HCT116 (cell line): ENCODE results near the gene SLC6A18. TPM values are rescaled to one million over a fixed set of nuclear protein-coding genes. Genes with fewer than 3 reads are reported as not detected.

Experiments used
- ATAC-seq: fragments of 200-7000 bp; cut with Tn5 transposase; 2 replicates; pipeline ENCODE4 v1.9.1; 2020; ENCODE audit warnings: mild to moderate bottlenecking, moderate library complexity
- BruUV-seq: library from RNA; stranded (reverse); fragments of 400-500 nt; replicated peaks from 2 replicates; lab custom pipeline; 2021; lab: Mats Ljungman, UMichigan
- CTCF ChIA-PET: fragments of 300-600 bp; sonication (Branson Sonifier 250); formaldehyde crosslinking; loops from one replicate; lab custom pipeline; 2021; ENCODE audit warnings: antibody characterized with exemption; lab: Charles Lee
- POLR2A ChIA-PET: fragments of 300-600, 350-600 bp; sonication (Branson Sonifier 250); formaldehyde crosslinking; loops from one replicate; lab custom pipeline; 2021; ENCODE audit warnings: antibody characterized with exemption; lab: Charles Lee
- RAD21 ChIA-PET, 2 experiments: fragments of 300-600 bp; sonication (Branson Sonifier 250); formaldehyde crosslinking; loops; one replicate each; lab custom pipeline; 2023; ENCODE audit warnings: low total read pairs in 2 of 2; ENCODE audit not compliant: uncharacterized antibody in 2 of 2, unreplicated experiment in 2 of 2, low non-redundant PET in 1 of 2; lab: Charles Lee
- DNase-seq: peaks from one replicate; pipeline ENCODE4 v3.0.0-alpha.2; 2010; ENCODE audit warnings: low read depth, low spot score
- H2AFZ ChIP-seq: fragments of 200-600 bp; shearing (Covaris generic), sonication (generic); 2 replicates; pipeline ENCODE4 v1.6.1; 2017; ENCODE audit warnings: low read depth, mixed run types, mixed read lengths, antibody characterized with exemption, low read length; ENCODE audit not compliant: poor library complexity, severe bottlenecking
- H3K27ac ChIP-seq: 2 replicates; pipeline ENCODE4 v1.5.1; 2012; ENCODE audit warnings: low read depth, low read length
- H3K27me3 ChIP-seq: fragments of 200-600 bp; sonication (generic); 2 replicates; pipeline ENCODE4 v1.6.1; 2016; ENCODE audit warnings: mixed run types, low read length, mixed read lengths; ENCODE audit not compliant: insufficient read depth
- H3K36me3 ChIP-seq, 2 experiments: fragments of 200-500 bp in 1 of 2; fragments of 200-600 bp in 1 of 2; sonication (Bioruptor generic) in 1 of 2; sonication (generic) in 1 of 2; 2 replicates each; pipeline versions ENCODE4 v1.5.1 to v1.6.1; 2014 to 2016; ENCODE audit warnings: low read length in 2 of 2, inconsistent platforms in 1 of 2, mixed read lengths in 1 of 2, mixed run types in 1 of 2; ENCODE audit not compliant: insufficient read depth in 2 of 2, control insufficient read depth in 1 of 2
- H3K4me1 ChIP-seq, 2 experiments: fragments of 200-600 bp in 1 of 2; sonication (generic) in 1 of 2; 2 replicates each; pipeline versions ENCODE4 v1.5.1 to v1.6.1; 2012 to 2017; ENCODE audit warnings: low read length in 2 of 2, inconsistent platforms in 1 of 2, mild to moderate bottlenecking in 1 of 2, mixed read lengths in 1 of 2, mixed run types in 1 of 2, moderate library complexity in 1 of 2; ENCODE audit not compliant: insufficient read depth in 2 of 2, control insufficient read depth in 1 of 2
- H3K4me2 ChIP-seq: fragments of 200-600 bp; sonication (generic); 2 replicates; pipeline ENCODE4 v1.6.1; 2017; ENCODE audit warnings: mixed run types, low read length, mixed read lengths
- H3K4me3 ChIP-seq, 2 experiments: fragments of 200-600 bp in 1 of 2; sonication (generic) in 1 of 2; replicated peaks in 1 of 2; 2 replicates each; pipeline ENCODE4 v1.5.1; 2011 to 2016; ENCODE audit warnings: low read length in 2 of 2, control low read depth in 1 of 2, low read depth in 1 of 2, mild to moderate bottlenecking in 1 of 2, mixed read lengths in 1 of 2, mixed run types in 1 of 2
- H3K79me2 ChIP-seq: fragments of 200-600 bp; sonication (generic); 2 replicates; pipeline ENCODE4 v1.6.1; 2017; ENCODE audit warnings: mild to moderate bottlenecking, mixed run types, low read length, moderate library complexity, mixed read lengths; ENCODE audit not compliant: insufficient read depth
- H3K9ac ChIP-seq: fragments of 200-600 bp; sonication (generic); 2 replicates; pipeline ENCODE4 v1.6.1; 2016; ENCODE audit warnings: low read length, mixed read lengths
- H3K9me2 ChIP-seq: fragments of 200-600 bp; sonication (generic), shearing (Covaris generic); 2 replicates; pipeline ENCODE4 v1.6.1; 2017; ENCODE audit warnings: mixed run types, mild to moderate bottlenecking, moderate library complexity; ENCODE audit not compliant: insufficient read depth
- H3K9me3 ChIP-seq, 2 experiments: fragments of 200-500 bp in 1 of 2; fragments of 200-600 bp in 1 of 2; sonication (Bioruptor generic) in 1 of 2; sonication (generic) in 1 of 2; 2 replicates each; pipeline ENCODE4 v1.6.1; 2014 to 2017; ENCODE audit warnings: low read length in 2 of 2, mixed read lengths in 2 of 2, inconsistent platforms in 1 of 2, low read depth in 1 of 2, mild to moderate bottlenecking in 1 of 2, mixed run types in 1 of 2, moderate library complexity in 1 of 2; ENCODE audit not compliant: control insufficient read depth in 1 of 2, insufficient read depth in 1 of 2
- H4K20me1 ChIP-seq: fragments of 200-600 bp; sonication (generic), shearing (Covaris generic); 2 replicates; pipeline ENCODE4 v1.6.1; 2017; ENCODE audit warnings: mixed run types, mild to moderate bottlenecking, moderate library complexity; ENCODE audit not compliant: insufficient read depth
- CEBPB ChIP-seq: IDR thresholded peaks from 2 replicates; pipeline ENCODE4 v1.6.1; 2012; ENCODE audit warnings: low read depth
- EGR1 ChIP-seq: IDR thresholded peaks from 2 replicates; pipeline ENCODE4 v1.6.1; 2012; ENCODE audit warnings: low read depth
- ELF1 ChIP-seq: IDR thresholded peaks from 2 replicates; pipeline ENCODE4 v1.6.1; 2012; ENCODE audit warnings: low read depth, borderline replicate concordance
- EZH2 ChIP-seq: fragments of 200-600 bp; sonication (generic); IDR thresholded peaks from 2 replicates; pipeline ENCODE4 v1.6.1; 2017; ENCODE audit warnings: antibody characterized with exemption, mixed run types
- EZH2phosphoT487 ChIP-seq: fragments of 200-600 bp; IDR thresholded peaks from 2 replicates; pipeline ENCODE4 v1.6.1; 2018; ENCODE audit warnings: antibody characterized with exemption, borderline replicate concordance
- FOSL1 ChIP-seq: IDR thresholded peaks from 2 replicates; pipeline ENCODE4 v1.6.1; 2012; ENCODE audit warnings: low read depth
- JUND ChIP-seq: IDR thresholded peaks from 2 replicates; pipeline ENCODE4 v1.6.1; 2012
- POLR2AphosphoS5 ChIP-seq: IDR thresholded peaks from 2 replicates; pipeline ENCODE4 v1.6.1; 2011; ENCODE audit warnings: mild to moderate bottlenecking, low read depth, low read length, moderate library complexity
- SIN3A ChIP-seq: IDR thresholded peaks from 2 replicates; pipeline ENCODE4 v1.6.1; 2012; ENCODE audit warnings: low read depth
- YY1 ChIP-seq: IDR thresholded peaks from 2 replicates; pipeline ENCODE4 v1.6.1; 2011; ENCODE audit warnings: low read length, low read depth, moderate library complexity, mild to moderate bottlenecking; ENCODE audit not compliant: insufficient replicate concordance; ENCODE audit errors: extremely low read depth
- ZBTB33 ChIP-seq: IDR thresholded peaks from 2 replicates; pipeline ENCODE4 v1.6.1; 2011; ENCODE audit warnings: mild to moderate bottlenecking, low read length, moderate library complexity; ENCODE audit not compliant: insufficient replicate concordance; ENCODE audit errors: extremely low read depth
- ZFX ChIP-seq: fragments of 450-650 bp; IDR thresholded peaks from 2 replicates; pipeline ENCODE4 v1.6.1; 2017
- ZNF274 ChIP-seq: fragments of 200-500 bp; sonication (Bioruptor generic); IDR thresholded peaks from 2 replicates; pipeline ENCODE4 v1.6.1; 2014; ENCODE audit warnings: mild to moderate bottlenecking, low read depth, low read length, inconsistent platforms
- intact Hi-C: fragments of 100-400 bp; cut with micrococcal nuclease; formaldehyde crosslinking; loops from 2 replicates; pipeline ENCODE4 v1.10.0; 2022
- total RNA-seq: library from RNA; stranded (reverse); gene quantifications from one replicate; pipeline ENCODE4 v1.2.1, GENCODE V29; 2021; ENCODE audit not compliant: unreplicated experiment
- TF ChIP-seq, protein P1 (sequence below): IDR thresholded peaks from 2 replicates; pipeline ENCODE4 v1.6.1; 2012; ENCODE audit warnings: low read depth
- TF ChIP-seq, protein P2 (sequence below): IDR thresholded peaks from 2 replicates; pipeline ENCODE4 v1.6.1; 2012

Gene SLC6A18
- total RNA-seq, 1 experiment from 2014 or later: not detected

GRCh38 chr5:1254196-1254595, 29.0 kb downstream of the SLC6A18 start:
- Histone ChIP-seq H3K27me3 (no peaks in the 10 kb centered on the region), H3K9ac (no peak overlapping the region), H3K36me3 (no peaks in the 10 kb centered on the region), H3K4me1 (peaks cover 0 to 2% of the 10 kb centered on the region in 2 experiments; a peak in 1 of 4 replicates), H3K4me3 (no peak overlapping the region), H3K4me2 (no peak overlapping the region), H3K9me2 (no peaks in the 10 kb centered on the region), H3K9me3 (no peaks in the 10 kb centered on the region), H3K79me2 (no peaks in the 10 kb centered on the region), H2AFZ (no peak overlapping the region), H4K20me1 (no peaks in the 10 kb centered on the region), H3K27ac (no peak overlapping the region)
- intact Hi-C loops: no loop called here
- TF ChIP-seq EGR1 (no peak), ZNF274 (no peak), ELF1 (no peak), JUND (no peak), SIN3A (no peak), ZBTB33 (no peak), FOSL1 (no peak), POLR2AphosphoS5 (no peak), EZH2 (no peak), CEBPB (no peak), ZFX (no peak), YY1 (no peak), EZH2phosphoT487 (no peak)
- TF ChIP-seq, protein P1, sequence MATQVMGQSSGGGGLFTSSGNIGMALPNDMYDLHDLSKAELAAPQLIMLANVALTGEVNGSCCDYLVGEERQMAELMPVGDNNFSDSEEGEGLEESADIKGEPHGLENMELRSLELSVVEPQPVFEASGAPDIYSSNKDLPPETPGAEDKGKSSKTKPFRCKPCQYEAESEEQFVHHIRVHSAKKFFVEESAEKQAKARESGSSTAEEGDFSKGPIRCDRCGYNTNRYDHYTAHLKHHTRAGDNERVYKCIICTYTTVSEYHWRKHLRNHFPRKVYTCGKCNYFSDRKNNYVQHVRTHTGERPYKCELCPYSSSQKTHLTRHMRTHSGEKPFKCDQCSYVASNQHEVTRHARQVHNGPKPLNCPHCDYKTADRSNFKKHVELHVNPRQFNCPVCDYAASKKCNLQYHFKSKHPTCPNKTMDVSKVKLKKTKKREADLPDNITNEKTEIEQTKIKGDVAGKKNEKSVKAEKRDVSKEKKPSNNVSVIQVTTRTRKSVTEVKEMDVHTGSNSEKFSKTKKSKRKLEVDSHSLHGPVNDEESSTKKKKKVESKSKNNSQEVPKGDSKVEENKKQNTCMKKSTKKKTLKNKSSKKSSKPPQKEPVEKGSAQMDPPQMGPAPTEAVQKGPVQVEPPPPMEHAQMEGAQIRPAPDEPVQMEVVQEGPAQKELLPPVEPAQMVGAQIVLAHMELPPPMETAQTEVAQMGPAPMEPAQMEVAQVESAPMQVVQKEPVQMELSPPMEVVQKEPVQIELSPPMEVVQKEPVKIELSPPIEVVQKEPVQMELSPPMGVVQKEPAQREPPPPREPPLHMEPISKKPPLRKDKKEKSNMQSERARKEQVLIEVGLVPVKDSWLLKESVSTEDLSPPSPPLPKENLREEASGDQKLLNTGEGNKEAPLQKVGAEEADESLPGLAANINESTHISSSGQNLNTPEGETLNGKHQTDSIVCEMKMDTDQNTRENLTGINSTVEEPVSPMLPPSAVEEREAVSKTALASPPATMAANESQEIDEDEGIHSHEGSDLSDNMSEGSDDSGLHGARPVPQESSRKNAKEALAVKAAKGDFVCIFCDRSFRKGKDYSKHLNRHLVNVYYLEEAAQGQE: no peak
- TF ChIP-seq, protein P2, sequence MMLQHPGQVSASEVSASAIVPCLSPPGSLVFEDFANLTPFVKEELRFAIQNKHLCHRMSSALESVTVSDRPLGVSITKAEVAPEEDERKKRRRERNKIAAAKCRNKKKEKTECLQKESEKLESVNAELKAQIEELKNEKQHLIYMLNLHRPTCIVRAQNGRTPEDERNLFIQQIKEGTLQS: no peak
- ChIA-PET POLR2A (no interaction called here), RAD21 (no interaction called here), CTCF (no interaction called here)
- DNase-seq: no peak
- no TSS peak for BruUV-seq
- no peak for ATAC-seq
